Measurements from ENCODE around the gene HYAL4. TPM values are rescaled to one million over a fixed set of nuclear protein-coding genes. Genes with fewer than 3 reads are reported as not detected.

The HYAL4 gene
- polyA plus RNA-seq, 1 of the 3 experiments (the other 2 are of a cell fraction), result not detected

DNA sequence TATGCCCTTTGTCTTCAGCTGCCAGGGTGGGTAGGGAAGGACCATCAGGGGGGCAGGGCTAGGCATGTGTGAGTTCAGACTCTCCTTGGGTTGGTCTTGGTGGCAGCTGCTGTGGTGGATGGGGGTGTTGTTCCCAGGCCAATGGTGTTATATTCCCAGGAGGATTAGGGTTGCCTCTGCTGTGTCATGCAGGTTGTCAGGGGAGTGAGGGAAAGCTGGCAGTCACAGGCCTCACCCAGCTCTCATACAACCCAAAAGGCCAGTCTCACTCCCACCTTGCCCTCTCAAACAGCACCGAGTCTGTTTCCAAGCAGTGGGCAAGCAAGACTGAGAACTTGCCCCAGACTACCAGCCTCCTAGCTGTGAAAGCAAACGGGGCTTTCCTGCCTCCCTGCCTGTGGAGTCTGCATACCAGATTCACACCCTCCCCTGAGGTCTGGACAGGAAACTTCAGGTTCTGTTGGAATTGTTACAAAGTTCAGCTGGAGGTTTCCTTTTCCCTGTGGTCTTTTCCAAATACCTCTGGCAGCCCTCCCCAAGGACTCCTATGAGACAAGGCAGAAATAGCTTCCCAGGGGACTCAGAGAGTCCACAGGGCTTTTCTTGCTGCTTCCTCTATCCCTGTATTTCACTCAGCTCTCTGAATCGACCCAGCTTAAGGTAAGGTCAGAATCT is 1.4 kb downstream of the HYAL4 start:
- H3K4me2 ChIP-seq, result no peak overlapping the region
- no peak overlapping the region for H2AFZ ChIP-seq (ENCODE audit: low read depth)
- POLR2A ChIA-PET, result interaction anchor here (0.6 kb wide), 1 partner anchor 352 kb away, joined by 3 read pairs; no protein-coding TSS in a partner anchor
- CTCF ChIA-PET, result interaction anchor here (0.7 to 4.9 kb wide), 6 partner anchors 19 to 48 kb away, joined by 3 to 26 read pairs (median 6); no protein-coding TSS in a partner anchor
- no peaks in the 10 kb centered on the region for H3K9me3 ChIP-seq
- H4K20me1 ChIP-seq (ENCODE audit: insufficient read depth), result no peaks in the 10 kb centered on the region
- no peaks in the 10 kb centered on the region for H3F3A ChIP-seq (replicated peaks; ENCODE audit: insufficient read depth)
- H3K4me3 ChIP-seq (ENCODE audit: low read depth in 2 of 2, low read length in 1 of 2), result no peak overlapping the region
- H3K79me2 ChIP-seq (ENCODE audit: insufficient read depth), result no peaks in the 10 kb centered on the region
- H3K36me3 ChIP-seq (replicated peaks in 1 of 2; ENCODE audit: control insufficient read depth in 1 of 2, insufficient read depth in 2 of 2, low read length in 1 of 2), result no peaks in the 10 kb centered on the region
- peaks cover 0 to 5% of the 10 kb centered on the region in 2 experiments; a peak in 1 of 4 replicates for H3K4me1 ChIP-seq (ENCODE audit: control insufficient read depth in 1 of 2, insufficient read depth in 2 of 2, low read depth in 1 of 2, low read length in 1 of 2)
- H3K27ac ChIP-seq (ENCODE audit: low read depth in 2 of 2, low read length in 1 of 2), result no peak overlapping the region
- H3K9ac ChIP-seq, result no peak overlapping the region
- TF ChIP-seq SIN3A (IDR thresholded peaks at IDR 0.05; ENCODE audit: borderline replicate concordance, low read depth, low read length), result no peak
- no peak for TF ChIP-seq RXRA (IDR thresholded peaks at IDR 0.05; ENCODE audit: borderline replicate concordance, low read depth)
- TF ChIP-seq, protein P1, sequence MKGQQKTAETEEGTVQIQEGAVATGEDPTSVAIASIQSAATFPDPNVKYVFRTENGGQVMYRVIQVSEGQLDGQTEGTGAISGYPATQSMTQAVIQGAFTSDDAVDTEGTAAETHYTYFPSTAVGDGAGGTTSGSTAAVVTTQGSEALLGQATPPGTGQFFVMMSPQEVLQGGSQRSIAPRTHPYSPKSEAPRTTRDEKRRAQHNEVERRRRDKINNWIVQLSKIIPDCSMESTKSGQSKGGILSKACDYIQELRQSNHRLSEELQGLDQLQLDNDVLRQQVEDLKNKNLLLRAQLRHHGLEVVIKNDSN (IDR thresholded peaks at IDR 0.05; ENCODE audit: borderline replicate concordance, low read depth), result no peak
- no peak for TF ChIP-seq RFX5 (IDR thresholded peaks at IDR 0.05; ENCODE audit: low read length)
- TF ChIP-seq, protein P2, sequence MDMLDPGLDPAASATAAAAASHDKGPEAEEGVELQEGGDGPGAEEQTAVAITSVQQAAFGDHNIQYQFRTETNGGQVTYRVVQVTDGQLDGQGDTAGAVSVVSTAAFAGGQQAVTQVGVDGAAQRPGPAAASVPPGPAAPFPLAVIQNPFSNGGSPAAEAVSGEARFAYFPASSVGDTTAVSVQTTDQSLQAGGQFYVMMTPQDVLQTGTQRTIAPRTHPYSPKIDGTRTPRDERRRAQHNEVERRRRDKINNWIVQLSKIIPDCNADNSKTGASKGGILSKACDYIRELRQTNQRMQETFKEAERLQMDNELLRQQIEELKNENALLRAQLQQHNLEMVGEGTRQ (IDR thresholded peaks at IDR 0.05; ENCODE audit: borderline replicate concordance, low read depth, low read length), result no peak
- TF ChIP-seq RAD21 (IDR thresholded peaks at IDR 0.05; ENCODE audit: low read length), result no peak
- no peak for TF ChIP-seq SMC3 (IDR thresholded peaks at IDR 0.05; ENCODE audit: low read depth, low read length)
- no peak for TF ChIP-seq GABPA (IDR thresholded peaks at IDR 0.05; ENCODE audit: low read depth)
- no peak for TF ChIP-seq CHD2 (IDR thresholded peaks at IDR 0.05; ENCODE audit: low read length, partially characterized antibody)
- no peaks in the 10 kb centered on the region for H3K27me3 ChIP-seq (ENCODE audit: insufficient read depth)
- 15% methylated on average over 3 of the region's 3 CpGs for WGBS (ENCODE audit: low lambda C conversion rate)
- no peak for DNase-seq
- H3K9me2 ChIP-seq, result no peaks in the 10 kb centered on the region

DNA sequence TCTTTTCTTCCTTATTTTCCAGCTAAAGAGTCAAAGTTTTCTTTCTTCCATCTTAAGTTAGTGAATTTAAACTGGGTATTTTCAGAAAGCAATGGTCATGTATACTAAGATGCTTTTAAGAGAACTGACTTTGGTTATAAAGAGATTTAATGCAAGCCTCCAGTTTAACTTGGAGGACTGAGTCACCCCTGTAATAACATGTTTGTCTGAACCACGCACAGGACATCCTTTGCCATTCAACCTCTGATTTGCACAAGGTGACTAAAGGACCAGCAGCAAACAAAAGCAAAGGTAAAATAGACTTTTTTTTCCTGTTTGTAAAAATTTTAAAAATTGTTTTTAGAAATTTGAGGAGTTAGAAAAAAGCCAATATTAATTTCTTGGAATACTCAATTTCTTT is 2.9 kb downstream of the HYAL4 start:
- DNase-seq, result no peak
- no peak overlapping the region for H3K27ac ChIP-seq (ENCODE audit: low read depth in 2 of 2, low read length in 1 of 2)
- no peaks in the 10 kb centered on the region for H3K36me3 ChIP-seq (replicated peaks in 1 of 2; ENCODE audit: control insufficient read depth in 1 of 2, insufficient read depth in 2 of 2, low read length in 1 of 2)
- no peaks in the 10 kb centered on the region for H3K79me2 ChIP-seq (ENCODE audit: insufficient read depth)
- ChIA-PET CTCF (interaction anchor here (0.7 to 2.0 kb wide), 4 partner anchors 18 to 128 kb away, joined by 3 to 5 read pairs (median 4); no protein-coding TSS in a partner anchor), POLR2A (no interaction called here)
- no peaks in the 10 kb centered on the region for H3F3A ChIP-seq (replicated peaks; ENCODE audit: insufficient read depth)
- H3K9me2 ChIP-seq, result no peaks in the 10 kb centered on the region
- H3K4me1 ChIP-seq (ENCODE audit: control insufficient read depth in 1 of 2, insufficient read depth in 2 of 2, low read depth in 1 of 2, low read length in 1 of 2), result peaks cover 0 to 5% of the 10 kb centered on the region in 2 experiments; a peak in 1 of 4 replicates
- no peak overlapping the region for H2AFZ ChIP-seq (ENCODE audit: low read depth)
- H4K20me1 ChIP-seq (ENCODE audit: insufficient read depth), result no peaks in the 10 kb centered on the region
- H3K27me3 ChIP-seq (ENCODE audit: insufficient read depth), result no peaks in the 10 kb centered on the region
- 61% methylated on average over 1 of the region's 1 CpG for WGBS (ENCODE audit: low lambda C conversion rate)
- no peak overlapping the region for H3K4me3 ChIP-seq (ENCODE audit: low read depth in 2 of 2, low read length in 1 of 2)
- H3K4me2 ChIP-seq, result no peak overlapping the region
- TF ChIP-seq RXRA (IDR thresholded peaks at IDR 0.05; ENCODE audit: borderline replicate concordance, low read depth), result no peak
- TF ChIP-seq, protein P1 (IDR thresholded peaks at IDR 0.05; ENCODE audit: borderline replicate concordance, low read depth), result no peak
- TF ChIP-seq, protein P2 (IDR thresholded peaks at IDR 0.05; ENCODE audit: borderline replicate concordance, low read depth, low read length), result no peak
- no peak for TF ChIP-seq NFIC (IDR thresholded peaks at IDR 0.05; ENCODE audit: borderline replicate concordance)
- no peak for TF ChIP-seq SIN3A (IDR thresholded peaks at IDR 0.05; ENCODE audit: borderline replicate concordance, low read depth, low read length)
- no peak for TF ChIP-seq FOXM1 (IDR thresholded peaks at IDR 0.05; ENCODE audit: low read depth)
- no peak overlapping the region for H3K9ac ChIP-seq
- no peaks in the 10 kb centered on the region for H3K9me3 ChIP-seq

Measured in SK-N-SH (cell line).